HepG2 (cell line): ENCODE data around the gene UCK2. TPM values are rescaled to one million over a fixed set of nuclear protein-coding genes. Genes with fewer than 3 reads are reported as not detected.

Experiments
- ATAC-seq: fragments of 200-7000 bp; cut with Tn5 transposase; 3 replicates; pipeline ENCODE4 v1.9.1; 2020; ENCODE audit warnings: mild to moderate bottlenecking, moderate library complexity
- BruUV-seq: library from RNA; stranded (reverse); fragments of 400-500 nt; replicated peaks from 2 replicates; lab custom pipeline; 2021; lab: Mats Ljungman, UMichigan
- CTCF ChIA-PET: fragments of 300-600 bp; formaldehyde crosslinking; extraction: SDS; loops from one replicate; lab custom pipeline; 2021; ENCODE audit warnings: low total read pairs, inconsistent platforms, low intra/inter-chr PET ratio; lab: Yijun Ruan, JAX
- POLR2A ChIA-PET: fragments of 350-600 bp; sonication (Branson Sonifier 250); formaldehyde crosslinking; loops from one replicate; lab custom pipeline; 2020; ENCODE audit warnings: antibody characterized with exemption, inconsistent platforms; lab: Yijun Ruan, JAX
- DNase-seq: peaks from one replicate; pipeline ENCODE4 v3.0.0-alpha.2; 2015; ENCODE audit warnings: low spot score
- FAIRE-seq: peaks from 3 replicates; lab custom pipeline; 2011; peaks lifted over from hg19 to GRCh38; lab: Jason Lieb, UNC
- H2AFZ ChIP-seq: one replicate; pipeline ENCODE4 v1.6.1; 2011; ENCODE audit warnings: low read length, inconsistent platforms
- H3K27ac ChIP-seq: fragments of 300-600 bp; 3 replicates; pipeline ENCODE4 v1.8.0; 2011; ENCODE audit warnings: mixed run types, mild to moderate bottlenecking, mixed read lengths, low read length, inconsistent platforms; ENCODE audit not compliant: insufficient read depth; ENCODE audit errors: extremely low read length
- H3K27me3 ChIP-seq, 2 experiments: fragments of 200-600 bp in 1 of 2; 2 replicates in 1 of 2; 3 replicates in 1 of 2; pipeline versions ENCODE4 v1.6.0 to v1.8.0; 2011; ENCODE audit warnings: low read length in 2 of 2, mild to moderate bottlenecking in 2 of 2, moderate library complexity in 2 of 2, inconsistent platforms in 1 of 2; ENCODE audit not compliant: insufficient read depth in 2 of 2, control insufficient read depth in 1 of 2
- H3K36me3 ChIP-seq, 2 experiments: fragments of 200-600 bp in 1 of 2; replicated peaks in 1 of 2; 2 replicates in 1 of 2; 3 replicates in 1 of 2; pipeline versions ENCODE4 v1.5.1 to v1.8.0; 2011; ENCODE audit warnings: low read length in 2 of 2, inconsistent platforms in 1 of 2; ENCODE audit not compliant: insufficient read depth in 2 of 2, control insufficient read depth in 1 of 2
- H3K4me1 ChIP-seq: 2 replicates; pipeline ENCODE4 v1.5.1; 2012; ENCODE audit warnings: low read length, inconsistent platforms; ENCODE audit not compliant: insufficient read depth
- H3K4me2 ChIP-seq: 2 replicates; pipeline ENCODE4 v1.6.0; 2011; ENCODE audit warnings: low read depth, low read length, inconsistent platforms
- H3K4me3 ChIP-seq, 3 experiments: fragments of 200-600 bp in 1 of 3; sonication (generic), shearing (Covaris generic) in 1 of 3; replicated peaks in 1 of 3; 2 replicates each; pipeline ENCODE4 v1.5.1; 2011 to 2016; ENCODE audit warnings: low read length in 3 of 3, inconsistent platforms in 2 of 3, low read depth in 2 of 3, mild to moderate bottlenecking in 2 of 3, control low read depth in 1 of 3, mixed read lengths in 1 of 3; ENCODE audit not compliant: insufficient read depth in 1 of 3
- H3K79me2 ChIP-seq: one replicate; pipeline ENCODE4 v1.6.1; 2011; ENCODE audit warnings: low read length, inconsistent platforms; ENCODE audit not compliant: insufficient read depth
- H3K9ac ChIP-seq: 2 replicates; pipeline ENCODE4 v1.6.0; 2011; ENCODE audit warnings: mild to moderate bottlenecking, low read depth, low read length, inconsistent platforms; ENCODE audit not compliant: insufficient read depth
- H3K9me3 ChIP-seq: 2 replicates; pipeline ENCODE4 v1.5.1; 2012; ENCODE audit warnings: mild to moderate bottlenecking, low read length
- H4K20me1 ChIP-seq: 2 replicates; pipeline ENCODE4 v1.6.0; 2011; ENCODE audit warnings: inconsistent platforms, mild to moderate bottlenecking, low read length, moderate library complexity; ENCODE audit not compliant: insufficient read depth
- ASH2L ChIP-seq: fragments of 300-600, 200-600 bp; sonication (generic); IDR thresholded peaks from 2 replicates; pipeline ENCODE4 v1.7.0; 2017; ENCODE audit warnings: low read depth, mild to moderate bottlenecking, moderate library complexity, mixed read lengths, low read length; ENCODE audit not compliant: insufficient read length
- HNRNPLL ChIP-seq: fragments of 200-400 bp; formaldehyde crosslinking; IDR thresholded peaks from 2 replicates; pipeline ENCODE4 v1.6.1; 2017; ENCODE audit warnings: mild to moderate bottlenecking, low read depth, low read length; ENCODE audit not compliant: poor library complexity, severe bottlenecking
- HOXA3 ChIP-seq: sonication (generic); formaldehyde crosslinking; IDR thresholded peaks from 2 replicates; pipeline ENCODE4 v1.5.0; 2020; ENCODE audit warnings: missing genetic modification reagents
- KIAA2018 ChIP-seq: sonication (generic); formaldehyde crosslinking; IDR thresholded peaks from 2 replicates; pipeline ENCODE4 v1.5.0; 2020; ENCODE audit warnings: mild to moderate bottlenecking, missing genetic modification reagents, borderline replicate concordance
- RFX3 ChIP-seq: IDR thresholded peaks from 2 replicates; pipeline ENCODE4 v1.6.1; 2016; ENCODE audit warnings: missing biosample characterization, missing genetic modification reagents
- TMF1 ChIP-seq: sonication (generic); formaldehyde crosslinking; IDR thresholded peaks from 2 replicates; pipeline ENCODE4 v1.8.1; 2022; ENCODE audit warnings: low read depth, missing genetic modification reagents
- ZNF501 ChIP-seq: sonication (generic); formaldehyde crosslinking; IDR thresholded peaks from 2 replicates; pipeline ENCODE4 v1.5.1; 2020; ENCODE audit warnings: mild to moderate bottlenecking, moderate library complexity, missing genetic modification reagents
- WGBS: methylation state at CpG from one replicate; pipeline ENCODE4 v1.1.6; 2017; ENCODE audit warnings: low lambda C conversion rate; 5-methylcytosine and 5-hydroxymethylcytosine counted together
- in situ Hi-C: cut with HindIII; loops from 2 replicates; pipeline ENCODE4 v1.10.0; 2017; ENCODE audit warnings: low pct_unique_long_range_greater_than_20kb; ENCODE audit not compliant: extremely low pct_ligation_motif_present
- intact Hi-C: fragments of 100-400 bp; cut with micrococcal nuclease; formaldehyde crosslinking; loops from one replicate; pipeline ENCODE4 v1.10.0; 2022; ENCODE audit not compliant: unreplicated experiment
- polyA plus RNA-seq, 8 experiments: library from polyadenylated mRNA; depleted of rRNA in 3 of 8; stranded (reverse) in 7 of 8; unstranded in 1 of 8; fragments of >200 nt; fragmentation: Illumina TruSeq in 4 of 8; extraction: Trizol in 4 of 8; gene quantifications; 2 replicates each; pipeline versions ENCODE4 v1.2.1 to v1.2.3, GENCODE V29; 2011 to 2016; ENCODE audit warnings: low read depth in 4 of 8, missing spikeins in 1 of 8, mixed read lengths in 1 of 8; ENCODE audit not compliant: insufficient read depth in 1 of 8
- total RNA-seq, 5 experiments: library from RNA; depleted of rRNA; stranded (reverse); fragments of >200 nt; fragmentation: Illumina TruSeq; extraction: Trizol; gene quantifications; 2 replicates each; pipeline ENCODE4 v1.2.3, GENCODE V29; 2016; ENCODE audit warnings: low read depth in 1 of 5
- TF ChIP-seq, protein P1 (sequence below): sonication (generic); formaldehyde crosslinking; IDR thresholded peaks from 2 replicates; pipeline ENCODE4 v1.8.0; 2022; ENCODE audit warnings: low read depth, missing genetic modification reagents

Gene UCK2
- total and polyA plus RNA-seq, 2 of the 13 experiments (the other 11 are each of a cell fraction or from before 2014, with no cell fraction given): 64.3 to 78.0 TPM

- Histone ChIP-seq H3K79me2 (peaks cover 88% of the 10 kb centered on the region), H3K27me3 (no peaks in the 10 kb centered on the region), H3K4me1 (peaks cover 87% of the 10 kb centered on the region), H4K20me1 (no peaks in the 10 kb centered on the region; the same call in 1 of the 2 replicates), H2AFZ (no peak overlapping the region), H3K4me3 (peak overlapping the region in 1 of 3 experiments; percentile 33; a peak in 3 of 6 replicates), H3K9me3 (no peaks in the 10 kb centered on the region), H3K4me2 (peak overlapping the region; percentile 68), H3K36me3 (no peaks in the 10 kb centered on the region; a peak in 1 of 5 replicates), H3K27ac (peak overlapping the region; percentile 73), H3K9ac (peak overlapping the region; percentile 47)
- in situ Hi-C loops (no loop called here), intact Hi-C loops (loop anchor here (2.0 kb wide), 1 partner anchor 17 kb away; no protein-coding TSS in a partner anchor)
- 67% methylated on average over 9 of the region's 9 CpGs for WGBS
- POLR2A ChIA-PET: interaction anchor here (1.2 to 2.8 kb wide), 5 partner anchors 13 to 115 kb away, joined by 3 to 13 read pairs (median 7); no protein-coding TSS in a partner anchor
- ATAC-seq (peak; percentile 75), FAIRE-seq (no peak), DNase-seq (no peak)
- TF ChIP-seq HOXA3 (CRISPR knock-in tag): no peak
- TF ChIP-seq TMF1: no peak
- TF ChIP-seq RFX3: no peak
- no peak for TF ChIP-seq HNRNPLL
- TF ChIP-seq ASH2L: peak; percentile 16
- 0 out of 2 replicates have a peak, but pooled peaks have one; percentile 41 for TF ChIP-seq KIAA2018 (CRISPR knock-in tag)
- 0 out of 2 replicates have a peak, but pooled peaks have one; percentile 52 for TF ChIP-seq ZNF501 (CRISPR knock-in tag)
- TF ChIP-seq, protein P1, sequence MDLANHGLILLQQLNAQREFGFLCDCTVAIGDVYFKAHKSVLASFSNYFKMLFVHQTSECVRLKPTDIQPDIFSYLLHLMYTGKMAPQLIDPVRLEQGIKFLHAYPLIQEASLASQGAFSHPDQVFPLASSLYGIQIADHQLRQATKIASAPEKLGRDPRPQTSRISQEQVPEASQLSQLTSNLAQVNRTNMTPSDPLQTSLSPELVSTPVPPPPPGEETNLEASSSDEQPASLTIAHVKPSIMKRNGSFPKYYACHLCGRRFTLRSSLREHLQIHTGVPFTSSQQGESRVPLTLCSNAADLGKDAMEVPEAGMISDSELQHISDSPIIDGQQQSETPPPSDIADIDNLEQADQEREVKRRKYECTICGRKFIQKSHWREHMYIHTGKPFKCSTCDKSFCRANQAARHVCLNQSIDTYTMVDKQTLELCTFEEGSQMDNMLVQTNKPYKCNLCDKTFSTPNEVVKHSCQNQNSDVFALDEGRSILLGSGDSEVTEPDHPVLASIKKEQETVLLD (CRISPR knock-in tag): no peak
- BruUV-seq: no TSS peak
- CTCF ChIA-PET: no interaction called here
Measured at GRCh38 chr1:165884009-165884689, 56.7 kb downstream of the UCK2 start.
